VCaP (cell line): ENCODE measurements around the gene RELB.

ENCODE experiments used
- H3K27ac ChIP-seq: fragments of 450-650 bp; 2 replicates; pipeline ENCODE4 v1.5.1; 2017
- CTCF ChIP-seq: fragments of 450-650 bp; conservative IDR thresholded peaks from 2 replicates; pipeline ENCODE4 v1.5.1; 2017; ENCODE audit warnings: mild to moderate bottlenecking, moderate library complexity

Gene RELB

DNA sequence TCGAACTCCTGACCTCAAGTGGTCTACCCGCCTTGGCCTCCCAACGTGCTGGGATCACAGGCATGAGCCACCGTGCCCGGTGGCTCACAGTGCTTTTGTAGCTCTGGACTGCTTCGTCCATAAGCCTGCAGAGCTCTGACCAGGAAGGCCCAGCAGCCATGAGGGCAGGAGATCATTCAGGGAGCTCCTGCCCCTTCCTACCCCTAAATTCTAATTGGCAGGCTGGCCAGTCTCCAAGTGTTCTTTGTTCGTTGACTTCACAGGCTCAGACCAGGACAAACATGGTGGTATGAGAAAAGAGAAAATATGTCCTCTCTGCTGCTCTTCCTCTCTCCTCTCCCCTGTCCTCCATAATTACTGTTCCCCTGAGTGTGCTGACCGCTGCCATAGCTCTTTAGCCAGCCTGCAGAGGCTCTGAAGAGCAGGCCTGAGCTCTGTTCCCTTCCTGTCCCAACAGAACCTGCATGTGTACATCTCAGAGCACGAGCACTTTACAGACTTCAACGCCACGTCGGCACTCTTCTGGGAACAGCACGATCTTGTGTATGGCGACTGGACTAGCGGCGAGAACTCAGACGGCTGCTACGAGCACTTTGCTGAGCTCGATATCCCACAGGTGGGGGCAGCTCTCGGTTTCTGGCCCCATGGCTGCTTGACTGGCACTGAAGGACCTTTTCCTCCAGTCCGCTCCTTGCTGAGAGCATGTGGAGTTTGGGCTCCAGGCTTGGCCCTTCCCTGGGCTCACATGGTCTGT, 27.1 kb upstream of the RELB start:
- no peak for TF ChIP-seq CTCF
- no peak overlapping the region for H3K27ac ChIP-seq

- no peak for TF ChIP-seq CTCF
- H3K27ac ChIP-seq = no peak overlapping the region
These were observed 26.4 kb upstream of the RELB start for GRCh38 chr19:44974857-44975256.

DNA sequence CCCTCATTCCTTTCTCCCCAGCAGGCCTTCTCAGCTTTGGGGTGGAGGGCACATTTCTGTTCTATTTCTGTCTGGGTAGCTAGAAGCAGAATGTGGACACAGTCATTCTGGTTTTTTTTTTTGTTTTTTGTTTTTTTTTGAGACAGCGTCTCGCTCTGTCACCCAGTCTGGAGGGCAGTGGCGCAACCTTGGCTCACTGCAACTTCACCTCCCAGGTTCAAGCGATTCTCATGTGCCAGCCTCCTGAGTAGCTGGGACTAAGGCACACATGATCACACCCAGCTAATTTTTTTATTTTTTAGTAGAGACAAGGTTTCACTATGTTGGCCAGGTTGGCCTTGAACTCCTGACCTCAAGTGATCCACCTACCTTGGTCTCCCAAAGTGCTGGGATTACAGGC, 25.8 kb upstream of the RELB start:
- TF ChIP-seq CTCF = no peak
- no peak overlapping the region for H3K27ac ChIP-seq

DNA sequence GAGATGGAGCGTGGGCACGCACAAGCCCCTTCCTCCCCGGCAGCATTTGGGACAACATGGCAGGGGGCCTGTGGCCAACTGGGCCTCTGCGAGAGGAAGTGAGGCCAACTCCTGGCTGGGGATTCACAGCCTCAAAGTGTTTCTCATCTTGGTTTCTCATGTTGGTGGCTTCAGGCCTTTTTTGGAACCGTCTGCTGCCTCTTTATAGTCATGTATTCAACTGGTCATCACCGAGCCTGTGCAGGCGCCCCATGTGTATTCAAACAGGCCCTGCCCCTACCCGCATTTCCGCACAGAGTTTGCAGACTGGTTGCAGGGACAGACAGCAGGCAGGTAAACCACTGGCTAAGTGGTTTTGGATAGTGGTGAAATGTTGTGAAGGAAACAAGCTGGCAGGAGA, 17.3 kb upstream of the RELB start:
- no peak for TF ChIP-seq CTCF
- H3K27ac ChIP-seq = no peak overlapping the region

DNA sequence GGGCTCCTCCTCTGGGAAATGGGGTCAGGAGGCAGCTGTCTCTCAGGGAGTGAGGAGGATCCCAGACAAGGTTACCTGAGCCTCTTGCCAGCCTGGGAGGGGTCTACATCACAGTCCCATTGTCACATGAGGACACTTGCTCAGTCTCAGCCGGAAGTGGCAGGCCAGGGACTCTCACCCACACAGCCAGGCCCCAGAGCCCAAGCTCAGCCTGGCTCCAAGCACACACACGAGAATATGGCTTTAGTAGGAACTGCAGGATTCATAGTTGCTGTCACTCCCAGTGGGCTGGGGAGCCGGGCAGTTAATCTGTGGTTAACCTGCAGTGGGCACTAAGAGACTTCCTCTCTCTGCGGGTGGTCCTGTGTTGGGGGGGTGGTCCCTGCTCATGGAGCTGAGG, 15.8 kb upstream of the RELB start:
- no peak for TF ChIP-seq CTCF
- no peak overlapping the region for H3K27ac ChIP-seq

DNA sequence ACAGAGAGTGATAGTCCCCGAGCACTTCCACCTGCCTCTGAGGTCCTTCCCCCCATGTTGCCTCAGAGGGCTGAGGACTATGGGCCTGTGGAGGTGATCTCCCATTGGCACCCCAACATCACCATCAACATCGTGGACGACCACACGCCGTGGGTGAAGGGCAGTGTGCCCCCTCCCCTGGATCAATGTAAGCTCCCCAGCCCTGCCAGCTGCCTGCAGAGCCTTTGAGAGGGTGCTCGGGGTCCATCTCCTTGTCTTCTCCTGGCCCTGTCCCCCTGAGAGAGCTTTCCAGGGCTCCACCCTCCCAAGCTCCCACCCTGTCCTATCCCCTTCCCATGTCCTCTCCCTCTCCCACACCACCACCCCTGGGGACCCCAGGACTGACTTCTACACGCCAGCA, 14.9 kb upstream of the RELB start:
- no peak for TF ChIP-seq CTCF
- no peak overlapping the region for H3K27ac ChIP-seq

GRCh38 chr19:44987148-44987675, 14.1 kb upstream of the RELB start:
- no peak overlapping the region for H3K27ac ChIP-seq
- TF ChIP-seq CTCF = no peak
